ENCODE measurements around the gene SLN.

DNA sequence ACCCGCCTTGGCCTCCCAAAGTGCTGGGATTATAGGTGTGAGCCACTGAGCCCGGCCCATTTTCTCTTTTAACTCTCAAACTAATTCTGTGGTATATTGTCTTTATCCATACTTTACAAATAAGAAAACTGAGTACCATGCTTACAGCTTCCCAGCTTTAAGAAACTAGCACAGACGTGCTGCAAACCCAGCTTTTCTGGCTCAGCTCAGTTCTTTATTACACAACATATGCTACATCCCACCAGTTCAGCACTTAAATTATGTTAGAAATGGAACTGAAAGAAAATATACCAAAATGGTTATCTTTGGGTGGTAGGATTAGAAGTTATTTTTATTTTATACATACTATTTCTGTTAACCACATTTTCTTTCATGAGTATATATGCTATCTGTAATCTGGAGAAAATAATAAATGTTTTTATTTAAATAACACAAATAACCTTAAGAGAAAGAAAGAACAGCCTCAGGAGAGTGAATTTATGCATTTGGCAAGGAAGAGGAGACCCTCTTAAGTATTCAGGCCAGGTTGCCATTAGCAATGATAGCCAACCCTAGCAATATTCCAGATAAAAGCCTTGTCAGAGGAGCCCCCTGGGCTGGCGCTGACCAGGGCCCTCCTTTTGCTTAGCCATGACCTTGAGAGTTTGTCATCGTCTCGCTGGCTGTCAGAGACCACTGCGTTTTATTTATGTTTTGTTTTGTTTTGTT lies 33.8 kb downstream of the SLN start:
- TF ChIP-seq, protein P1, sequence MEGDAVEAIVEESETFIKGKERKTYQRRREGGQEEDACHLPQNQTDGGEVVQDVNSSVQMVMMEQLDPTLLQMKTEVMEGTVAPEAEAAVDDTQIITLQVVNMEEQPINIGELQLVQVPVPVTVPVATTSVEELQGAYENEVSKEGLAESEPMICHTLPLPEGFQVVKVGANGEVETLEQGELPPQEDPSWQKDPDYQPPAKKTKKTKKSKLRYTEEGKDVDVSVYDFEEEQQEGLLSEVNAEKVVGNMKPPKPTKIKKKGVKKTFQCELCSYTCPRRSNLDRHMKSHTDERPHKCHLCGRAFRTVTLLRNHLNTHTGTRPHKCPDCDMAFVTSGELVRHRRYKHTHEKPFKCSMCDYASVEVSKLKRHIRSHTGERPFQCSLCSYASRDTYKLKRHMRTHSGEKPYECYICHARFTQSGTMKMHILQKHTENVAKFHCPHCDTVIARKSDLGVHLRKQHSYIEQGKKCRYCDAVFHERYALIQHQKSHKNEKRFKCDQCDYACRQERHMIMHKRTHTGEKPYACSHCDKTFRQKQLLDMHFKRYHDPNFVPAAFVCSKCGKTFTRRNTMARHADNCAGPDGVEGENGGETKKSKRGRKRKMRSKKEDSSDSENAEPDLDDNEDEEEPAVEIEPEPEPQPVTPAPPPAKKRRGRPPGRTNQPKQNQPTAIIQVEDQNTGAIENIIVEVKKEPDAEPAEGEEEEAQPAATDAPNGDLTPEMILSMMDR (IDR thresholded peaks at IDR 0.05; ENCODE audit: insufficient read depth, low read length) = no peak
- TF ChIP-seq POLR2AphosphoS5 (IDR thresholded peaks at IDR 0.05; ENCODE audit: low read depth) (no peak), SPI1 (IDR thresholded peaks at IDR 0.05; ENCODE audit: borderline replicate concordance, low read depth) (no peak)
